ENCODE measurements around the gene TEX2. TPM values are rescaled to one million over a fixed set of nuclear protein-coding genes. Genes with fewer than 3 reads are reported as not detected.

TEX2 gene
- total and polyA plus RNA-seq, 2 of the 13 experiments (the other 11 are each of a cell fraction or from before 2014, with no cell fraction given), result 21.4 to 37.7 TPM

DNA sequence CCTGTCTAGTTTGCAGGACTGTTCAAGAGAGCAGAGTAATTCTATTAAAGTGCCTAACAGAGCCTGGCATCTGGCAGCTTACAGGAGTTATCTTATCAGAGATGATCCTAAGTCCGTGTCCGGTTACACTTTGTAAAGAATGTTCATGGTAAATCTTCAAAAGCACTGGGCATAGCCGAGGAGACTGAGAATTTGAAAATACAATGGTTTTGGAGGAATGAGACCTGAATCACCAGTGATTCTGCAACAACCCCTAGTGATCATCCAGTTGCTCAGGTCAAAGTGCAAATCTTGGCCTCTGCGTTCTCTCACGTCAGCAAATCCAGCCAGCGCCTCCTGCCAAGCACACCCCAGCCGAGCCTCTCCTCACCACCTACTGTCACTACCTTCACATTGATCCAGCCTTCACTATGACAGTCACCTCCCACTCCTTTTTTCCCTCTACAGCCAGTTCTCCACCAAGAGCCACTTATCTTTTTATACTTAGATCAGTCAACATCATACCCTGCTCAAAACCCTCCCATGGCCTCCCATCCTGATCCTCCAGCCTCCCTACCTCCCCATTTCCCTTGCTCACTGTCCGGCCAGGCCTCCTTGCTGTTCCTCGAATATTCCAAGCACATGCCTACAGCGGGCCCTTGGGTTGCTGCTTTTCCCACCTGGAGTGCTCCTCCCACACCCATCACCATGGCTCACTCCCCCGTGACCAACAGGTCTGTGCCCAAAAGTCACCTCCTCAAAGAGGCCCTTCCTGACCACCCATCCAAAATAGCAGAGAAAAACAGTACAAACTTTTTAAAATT, 75.8 kb downstream of the TEX2 start (continued):
- TF ChIP-seq ZBTB46 (CRISPR knock-in tag; IDR thresholded peaks at IDR 0.05; ENCODE audit: borderline replicate concordance) (no peak), ELF1 (CRISPR knock-in tag; IDR thresholded peaks at IDR 0.05) (no peak), TMF1 (CRISPR knock-in tag; IDR thresholded peaks at IDR 0.05; ENCODE audit: low read depth) (no peak), PBX3 (CRISPR knock-in tag; IDR thresholded peaks at IDR 0.05; ENCODE audit: borderline replicate concordance) (no peak), KMT2B (CRISPR knock-in tag; IDR thresholded peaks at IDR 0.05) (peak; percentile 49; the same call in 1 of the 2 replicates), ONECUT2 (CRISPR knock-in tag; IDR thresholded peaks at IDR 0.05) (no peak), MAF1 (CRISPR knock-in tag; IDR thresholded peaks at IDR 0.05; ENCODE audit: borderline replicate concordance) (no peak), TFE3 (CRISPR knock-in tag; IDR thresholded peaks at IDR 0.05) (0 out of 2 replicates have a peak, but pooled peaks have one; percentile 19), ZNF891 (CRISPR knock-in tag; IDR thresholded peaks at IDR 0.05) (no peak), FOXC1 (CRISPR knock-in tag; IDR thresholded peaks at IDR 0.05; ENCODE audit: borderline replicate concordance) (no peak), ZMAT3 (CRISPR knock-in tag; conservative IDR thresholded peaks at IDR 0.05) (0 out of 2 replicates have a peak, but pooled peaks have one; percentile 41), ZNF446 (CRISPR knock-in tag; IDR thresholded peaks at IDR 0.05) (no peak), ZNF737 (CRISPR knock-in tag; IDR thresholded peaks at IDR 0.05; ENCODE audit: borderline replicate concordance) (no peak), ZNF296 (CRISPR knock-in tag; conservative IDR thresholded peaks at IDR 0.05) (0 out of 2 replicates have a peak, but pooled peaks have one; percentile 38), ZNF280D (CRISPR knock-in tag; IDR thresholded peaks at IDR 0.05) (no peak), SUZ12 (IDR thresholded peaks at IDR 0.05; ENCODE audit: low read depth, low read length) (no peak), ZNF367 (CRISPR knock-in tag; IDR thresholded peaks at IDR 0.05; ENCODE audit: borderline replicate concordance) (no peak)
- TF ChIP-seq, protein P1, sequence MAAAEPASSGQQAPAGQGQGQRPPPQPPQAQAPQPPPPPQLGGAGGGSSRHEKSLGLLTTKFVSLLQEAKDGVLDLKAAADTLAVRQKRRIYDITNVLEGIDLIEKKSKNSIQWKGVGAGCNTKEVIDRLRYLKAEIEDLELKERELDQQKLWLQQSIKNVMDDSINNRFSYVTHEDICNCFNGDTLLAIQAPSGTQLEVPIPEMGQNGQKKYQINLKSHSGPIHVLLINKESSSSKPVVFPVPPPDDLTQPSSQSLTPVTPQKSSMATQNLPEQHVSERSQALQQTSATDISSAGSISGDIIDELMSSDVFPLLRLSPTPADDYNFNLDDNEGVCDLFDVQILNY (CRISPR knock-in tag; conservative IDR thresholded peaks at IDR 0.05), result no peak
- TF ChIP-seq, protein P2, sequence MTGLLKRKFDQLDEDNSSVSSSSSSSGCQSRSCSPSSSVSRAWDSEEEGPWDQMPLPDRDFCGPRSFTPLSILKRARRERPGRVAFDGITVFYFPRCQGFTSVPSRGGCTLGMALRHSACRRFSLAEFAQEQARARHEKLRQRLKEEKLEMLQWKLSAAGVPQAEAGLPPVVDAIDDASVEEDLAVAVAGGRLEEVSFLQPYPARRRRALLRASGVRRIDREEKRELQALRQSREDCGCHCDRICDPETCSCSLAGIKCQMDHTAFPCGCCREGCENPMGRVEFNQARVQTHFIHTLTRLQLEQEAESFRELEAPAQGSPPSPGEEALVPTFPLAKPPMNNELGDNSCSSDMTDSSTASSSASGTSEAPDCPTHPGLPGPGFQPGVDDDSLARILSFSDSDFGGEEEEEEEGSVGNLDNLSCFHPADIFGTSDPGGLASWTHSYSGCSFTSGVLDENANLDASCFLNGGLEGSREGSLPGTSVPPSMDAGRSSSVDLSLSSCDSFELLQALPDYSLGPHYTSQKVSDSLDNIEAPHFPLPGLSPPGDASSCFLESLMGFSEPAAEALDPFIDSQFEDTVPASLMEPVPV (CRISPR knock-in tag; IDR thresholded peaks at IDR 0.05), result no peak

Measured in HepG2 (cell line).